KOPT-K1 (cell line): ENCODE data around the gene KIAA1671.

Experiments used
- H3K27ac ChIP-seq: fragments of 200-600 bp; sonication (generic); 2 replicates; pipeline ENCODE4 v1.5.1; 2016; ENCODE audit warnings: antibody characterized with exemption, mild to moderate bottlenecking, low read depth, low read length; ENCODE audit not compliant: poor library complexity, severe bottlenecking
- H3K36me3 ChIP-seq: fragments of 200-600 bp; sonication (generic); 2 replicates; pipeline ENCODE4 v1.5.1; 2017; ENCODE audit warnings: antibody characterized with exemption, mild to moderate bottlenecking, low read length, moderate library complexity; ENCODE audit not compliant: insufficient read depth
- H3K9me3 ChIP-seq: fragments of 200-600 bp; sonication (generic); 2 replicates; pipeline ENCODE4 v1.5.1; 2017; ENCODE audit warnings: antibody characterized with exemption, low read length, mild to moderate bottlenecking; ENCODE audit not compliant: insufficient read depth, poor library complexity, severe bottlenecking

Gene KIAA1671

DNA sequence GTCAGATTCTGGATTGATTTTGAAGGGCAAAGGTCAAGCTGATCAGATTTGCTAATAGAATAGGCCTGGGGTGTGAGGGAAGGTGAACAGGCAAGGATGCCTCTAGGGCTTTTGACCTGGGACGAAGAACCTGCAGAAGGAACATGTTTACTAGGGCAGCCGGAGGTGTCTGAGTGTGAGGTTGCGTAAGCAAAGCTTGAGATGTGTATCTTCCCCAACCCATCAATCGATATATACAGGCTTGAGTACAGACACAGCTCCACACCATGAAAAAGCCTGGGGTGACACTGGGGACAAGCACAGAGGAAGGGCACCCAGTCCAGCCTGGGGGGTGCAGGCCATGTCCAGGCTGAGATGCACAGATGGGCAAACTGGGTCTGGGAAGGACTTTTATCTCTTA lies 7.1 kb upstream of the KIAA1671 start:
- Histone ChIP-seq H3K36me3 (no peaks in the 10 kb centered on the region), H3K9me3 (no peaks in the 10 kb centered on the region), H3K27ac (no peak overlapping the region)

DNA sequence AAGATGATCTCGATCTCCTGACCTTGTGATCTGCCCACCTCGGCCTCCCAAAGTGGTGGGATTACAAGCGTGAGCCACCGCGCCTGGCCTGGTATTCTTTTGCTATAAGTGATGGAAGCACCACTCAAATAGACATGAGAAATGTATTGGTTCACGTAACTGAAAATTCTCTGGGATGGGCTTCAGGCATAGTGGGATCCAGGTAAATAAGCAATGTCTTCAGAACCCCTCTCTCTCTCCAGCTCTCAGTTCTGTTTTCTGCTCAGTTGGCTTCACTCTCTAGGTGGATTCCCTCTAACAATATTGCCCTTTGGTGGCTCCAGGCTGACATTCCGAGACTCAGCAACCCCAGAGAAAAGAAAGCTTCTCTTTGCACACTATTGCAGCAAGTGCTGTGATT lies 5.1 kb upstream of the KIAA1671 start:
- Histone ChIP-seq H3K9me3 (peaks cover 6% of the 10 kb centered on the region), H3K36me3 (no peaks in the 10 kb centered on the region), H3K27ac (no peak overlapping the region)

DNA sequence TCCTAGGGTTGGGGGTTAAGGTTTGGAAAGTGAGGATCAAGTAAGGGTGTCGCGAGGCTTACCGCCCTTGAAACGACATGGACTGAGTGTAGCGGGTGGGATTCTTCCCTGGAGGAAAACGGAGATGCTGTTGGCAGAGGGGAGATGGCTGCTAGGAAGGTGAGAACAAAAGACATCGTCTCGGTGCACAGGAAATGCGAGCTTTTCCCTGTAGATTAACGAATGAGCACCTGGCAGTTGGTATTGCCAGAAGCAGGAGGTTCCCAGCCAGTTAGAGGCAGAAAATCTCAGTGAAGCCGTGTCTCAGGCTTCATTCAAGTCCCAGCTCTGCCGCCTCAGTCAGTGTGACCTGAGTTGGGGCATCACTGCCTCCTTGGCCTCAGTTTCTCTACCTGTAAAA lies 4.6 kb upstream of the KIAA1671 start:
- Histone ChIP-seq H3K9me3 (peaks cover 10% of the 10 kb centered on the region), H3K27ac (no peak overlapping the region), H3K36me3 (no peaks in the 10 kb centered on the region)

DNA sequence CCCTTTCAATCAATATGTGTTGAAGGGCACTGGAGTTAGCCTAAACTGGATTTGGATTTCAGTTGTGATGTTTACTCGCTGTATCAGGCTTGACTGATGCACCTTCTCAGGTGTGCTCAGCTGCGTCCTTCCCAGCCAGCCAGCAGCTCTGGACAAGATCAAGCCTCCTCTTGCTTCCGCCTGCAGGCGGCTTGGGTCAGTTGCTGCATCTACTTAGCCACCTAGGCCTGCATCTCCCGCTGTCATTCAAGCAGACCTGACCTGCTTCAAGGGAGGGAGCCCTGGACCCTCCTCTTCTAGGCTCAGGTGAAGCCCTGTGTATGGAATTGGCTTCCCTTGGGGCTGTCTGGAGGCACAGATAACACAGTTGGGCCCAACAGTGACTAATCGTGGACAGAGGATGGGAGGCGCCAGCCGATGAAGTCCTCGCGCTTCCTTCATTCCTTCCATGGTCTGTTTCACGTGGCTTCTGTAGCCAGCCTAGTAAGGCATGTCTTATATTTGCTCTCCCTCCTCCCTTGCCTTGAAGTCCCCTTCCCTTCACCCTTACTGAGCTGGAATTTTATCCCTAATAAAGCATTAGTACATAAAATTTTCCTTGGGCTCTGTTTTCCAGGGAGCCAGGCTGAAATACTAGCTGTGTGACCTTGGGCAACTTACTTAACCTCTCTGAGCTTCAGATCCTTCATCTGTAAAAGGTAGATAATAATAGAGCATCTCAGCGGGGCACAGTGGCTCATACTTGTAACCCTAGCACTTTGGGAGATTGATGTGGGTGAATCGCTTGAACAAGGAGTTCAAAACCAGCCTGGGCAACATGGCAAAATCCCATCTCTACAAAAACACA lies 3.9 kb upstream of the KIAA1671 start:
- Histone ChIP-seq H3K36me3 (no peaks in the 10 kb centered on the region), H3K9me3 (peaks cover 10% of the 10 kb centered on the region), H3K27ac (no peak overlapping the region)

DNA sequence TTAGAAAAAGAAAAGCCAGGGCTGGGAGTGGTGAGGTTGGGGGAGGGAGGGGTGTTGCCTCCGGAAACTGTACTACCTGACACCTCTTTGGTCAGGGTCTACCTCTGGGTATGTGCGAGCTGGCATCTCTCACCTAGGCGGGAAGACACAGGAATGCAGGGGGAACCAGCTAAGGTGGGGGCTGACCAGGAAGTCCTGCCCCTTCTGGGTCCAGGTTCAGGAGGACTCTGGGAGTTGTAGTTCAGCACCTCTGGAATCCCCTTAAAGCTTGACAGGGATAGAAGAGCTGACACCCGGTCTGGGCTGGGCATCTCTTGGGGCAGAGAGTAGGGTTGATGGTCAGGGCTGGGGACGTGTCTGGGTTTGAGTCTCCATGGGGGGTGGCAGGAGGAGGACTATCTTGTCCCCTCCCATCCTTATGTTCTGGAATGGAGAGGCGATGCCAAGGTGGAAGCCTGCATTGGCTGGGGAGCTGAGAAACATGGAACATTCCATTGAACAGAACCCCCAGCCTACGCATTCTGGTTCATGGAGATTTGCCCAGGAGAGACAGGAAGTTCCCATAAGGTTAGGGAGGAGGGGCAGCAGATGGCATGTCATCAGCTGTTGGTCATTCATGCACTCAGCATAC lies 2.1 kb upstream of the KIAA1671 start:
- peaks cover 10% of the 10 kb centered on the region for H3K9me3 ChIP-seq
- H3K27ac ChIP-seq = no peak overlapping the region
- no peaks in the 10 kb centered on the region for H3K36me3 ChIP-seq

DNA sequence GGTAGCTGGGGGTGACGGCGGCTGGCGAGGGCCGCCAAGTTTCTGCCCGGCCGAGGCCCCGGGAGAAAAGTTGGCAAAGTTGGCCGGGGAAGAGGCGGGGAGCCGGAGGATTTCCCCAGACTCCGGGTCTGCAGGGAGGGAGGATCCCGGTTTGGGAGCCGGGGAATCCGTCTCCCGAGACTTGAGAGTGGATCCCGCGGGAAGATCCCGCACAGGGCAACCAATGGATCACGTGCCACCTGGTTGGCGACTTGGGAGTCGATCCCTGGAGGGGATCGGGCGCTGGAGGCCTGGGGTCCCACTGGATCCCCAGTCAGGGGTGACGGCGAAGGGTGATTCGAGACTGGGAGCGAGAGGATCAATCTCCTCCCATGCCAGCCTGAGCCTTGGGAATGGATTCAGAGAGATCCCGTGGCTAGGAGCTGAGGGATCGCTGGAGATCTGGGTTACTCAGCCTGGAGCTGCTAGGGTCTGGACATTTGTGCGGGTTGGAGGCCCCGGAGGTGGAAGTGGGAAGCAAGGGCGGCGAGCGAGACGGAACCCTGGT lies 394 bp downstream of the KIAA1671 start:
- peaks cover 10% of the 10 kb centered on the region for H3K9me3 ChIP-seq
- H3K27ac ChIP-seq = no peak overlapping the region
- no peaks in the 10 kb centered on the region for H3K36me3 ChIP-seq

DNA sequence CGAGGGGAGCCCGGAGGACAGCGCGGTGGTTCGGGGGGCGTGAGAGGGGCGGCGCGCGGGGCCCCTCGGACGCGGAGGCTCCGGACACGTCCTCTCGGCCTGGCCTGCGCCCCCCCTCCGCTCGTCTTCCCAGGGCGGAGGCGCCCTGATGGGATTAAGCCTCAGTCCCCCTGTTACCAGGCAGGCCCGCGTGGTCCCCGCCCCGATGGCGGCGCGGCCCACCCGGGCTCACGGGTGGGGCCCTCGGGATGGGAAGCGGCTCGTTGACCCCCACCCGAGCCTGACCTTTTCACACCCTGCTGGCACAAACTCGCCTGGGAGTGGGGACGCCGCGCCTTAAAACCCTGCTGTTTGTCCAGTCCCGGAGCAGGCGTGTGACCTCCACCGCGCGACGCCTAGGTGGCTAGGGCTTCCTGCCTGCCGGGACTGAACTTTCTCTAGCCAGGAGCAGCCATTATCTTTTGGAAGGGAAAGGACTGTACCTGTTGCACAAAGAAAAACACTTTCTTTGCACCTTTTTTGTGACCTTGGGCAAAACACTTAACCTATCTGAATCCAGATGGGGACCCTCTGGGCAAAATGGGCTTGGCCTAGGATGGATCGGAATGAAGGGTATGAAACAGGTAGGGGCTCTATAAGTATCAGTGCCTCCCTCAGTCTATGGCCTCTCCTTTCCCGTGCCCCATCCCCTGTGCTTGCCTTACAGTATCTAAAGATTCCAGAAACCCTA lies 1.0 kb downstream of the KIAA1671 start:
- Histone ChIP-seq H3K27ac (no peak overlapping the region), H3K36me3 (no peaks in the 10 kb centered on the region), H3K9me3 (peaks cover 10% of the 10 kb centered on the region)

DNA sequence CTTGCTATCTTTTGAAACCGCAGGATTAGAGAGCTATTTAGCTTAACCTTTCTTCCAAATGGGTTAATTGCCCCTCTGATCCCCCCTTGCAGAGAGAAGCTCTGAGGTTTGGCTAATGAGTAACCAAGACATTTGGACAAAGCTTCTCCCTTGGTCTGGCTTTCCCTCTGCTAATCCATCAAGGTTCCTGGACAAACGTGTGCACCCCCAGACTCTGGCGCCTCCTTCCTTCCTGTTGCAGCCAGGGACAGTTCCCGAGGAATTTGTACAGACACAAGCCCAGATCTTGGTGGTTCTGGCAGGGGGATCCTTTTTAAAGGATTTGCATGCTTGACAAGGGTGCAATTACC lies 1.6 kb downstream of the KIAA1671 start:
- H3K27ac ChIP-seq = no peak overlapping the region
- H3K36me3 ChIP-seq = no peaks in the 10 kb centered on the region
- H3K9me3 ChIP-seq = peaks cover 10% of the 10 kb centered on the region

DNA sequence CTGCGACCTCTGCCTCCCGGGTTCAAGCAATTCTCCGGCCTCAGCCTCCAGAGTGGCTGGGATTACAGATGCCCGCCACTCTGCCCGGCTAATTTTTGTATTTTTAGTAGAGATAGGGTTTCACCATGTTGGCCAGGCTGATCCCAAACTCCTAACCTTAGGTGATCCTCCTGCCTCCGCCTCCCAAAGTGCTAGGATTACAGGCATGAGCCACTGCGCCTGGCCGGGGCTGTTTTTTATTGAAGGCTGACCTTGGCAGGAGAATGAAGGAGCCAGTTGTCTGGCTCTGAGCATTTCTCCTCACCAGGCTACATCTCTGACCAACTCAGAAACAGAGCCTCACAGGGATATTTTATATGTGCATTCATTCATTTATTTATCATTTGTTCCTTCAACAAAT lies 2.3 kb downstream of the KIAA1671 start:
- peaks cover 10% of the 10 kb centered on the region for H3K9me3 ChIP-seq
- H3K27ac ChIP-seq = no peak overlapping the region
- no peaks in the 10 kb centered on the region for H3K36me3 ChIP-seq

DNA sequence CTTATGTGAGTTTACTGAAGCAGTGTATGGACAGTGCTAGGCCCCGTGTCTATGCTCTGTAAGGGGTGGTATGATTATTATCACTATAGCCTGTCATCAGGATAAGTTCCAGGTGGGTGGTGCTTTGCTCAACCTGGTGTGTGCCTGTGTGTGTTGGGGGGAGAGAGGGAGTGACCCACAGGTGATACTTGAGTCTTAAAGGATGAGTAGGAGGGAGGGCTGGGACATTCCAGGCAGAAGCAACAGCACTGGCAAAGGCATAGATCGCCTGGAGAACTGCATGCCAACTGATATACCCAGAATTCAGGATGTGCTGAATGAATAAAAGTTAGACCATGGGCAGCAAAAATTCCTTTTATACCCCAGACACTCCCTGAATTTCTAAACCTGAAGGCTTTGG lies 4.5 kb downstream of the KIAA1671 start:
- Histone ChIP-seq H3K36me3 (no peaks in the 10 kb centered on the region), H3K27ac (no peak overlapping the region), H3K9me3 (peaks cover 8% of the 10 kb centered on the region)

DNA sequence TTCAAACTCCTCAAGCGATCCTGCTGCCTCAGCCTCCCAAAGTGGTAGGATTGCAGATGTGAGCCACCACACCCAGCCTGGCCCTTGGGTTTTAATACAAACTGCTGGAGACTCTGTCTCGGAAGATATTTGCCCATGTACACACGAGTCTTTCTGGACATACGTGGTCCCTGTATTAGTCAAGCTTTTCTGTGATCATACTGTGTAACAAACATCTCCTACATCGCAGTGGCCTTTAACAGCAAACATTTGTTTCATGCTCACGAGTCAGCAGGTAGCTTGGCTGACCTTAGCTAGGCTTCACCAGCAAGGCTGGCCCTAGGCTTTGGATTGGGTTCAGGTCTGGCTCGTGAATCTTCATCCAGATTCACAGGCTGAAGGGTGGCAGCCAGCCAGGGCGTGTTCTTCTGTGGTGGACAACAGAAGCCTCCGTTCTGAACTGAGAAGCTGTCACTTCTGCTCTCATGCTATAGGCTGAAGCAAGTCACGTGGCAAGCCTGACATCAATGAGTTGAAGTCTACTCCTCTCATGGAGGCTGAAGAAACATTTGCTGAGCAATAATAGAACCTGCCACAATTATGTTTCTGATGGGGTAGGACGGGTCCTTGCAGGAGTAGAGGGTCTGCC lies 8.8 kb downstream of the KIAA1671 start:
- H3K36me3 ChIP-seq = no peaks in the 10 kb centered on the region
- no peaks in the 10 kb centered on the region for H3K9me3 ChIP-seq
- no peak overlapping the region for H3K27ac ChIP-seq

DNA sequence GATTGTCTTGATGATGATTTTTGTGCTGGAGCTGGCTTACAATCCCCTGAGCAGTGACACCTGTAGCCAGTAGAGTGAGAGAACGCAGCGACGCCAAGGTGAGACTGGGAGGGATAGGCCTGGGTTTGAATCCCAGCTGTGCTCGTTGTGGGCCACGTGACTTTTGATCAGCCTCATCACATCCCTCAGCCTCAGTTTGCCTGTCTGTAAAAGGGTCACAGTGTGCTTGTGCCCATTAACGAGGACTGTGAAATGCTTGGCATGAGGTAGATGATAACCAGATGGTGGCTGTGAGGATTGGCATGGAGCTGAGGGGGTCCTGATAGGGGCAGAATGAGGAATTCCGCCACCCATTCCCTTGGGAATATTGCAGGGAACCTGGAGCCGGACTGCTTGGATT lies 9.6 kb downstream of the KIAA1671 start:
- Histone ChIP-seq H3K9me3 (no peaks in the 10 kb centered on the region), H3K27ac (no peak overlapping the region), H3K36me3 (no peaks in the 10 kb centered on the region)

DNA sequence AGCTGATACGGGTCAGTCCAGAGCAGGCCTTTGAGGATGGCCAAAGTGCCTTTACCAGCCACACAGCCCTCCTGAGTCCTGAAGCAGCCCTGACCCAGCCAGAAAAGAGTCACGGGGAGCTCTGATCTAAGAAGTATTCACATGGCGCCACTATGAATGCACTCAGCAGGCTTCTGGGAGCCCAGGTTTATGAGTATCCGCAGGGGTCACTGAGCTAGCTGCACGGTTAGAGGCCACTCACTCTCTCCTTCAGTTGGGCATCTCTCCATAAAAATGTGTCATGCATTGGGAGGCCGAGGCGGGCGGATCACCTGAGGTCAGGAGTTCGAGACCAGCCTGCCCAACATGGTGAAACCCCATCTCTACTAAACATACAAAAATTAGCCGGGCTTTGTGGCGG lies 10.3 kb downstream of the KIAA1671 start:
- no peak overlapping the region for H3K27ac ChIP-seq
- no peaks in the 10 kb centered on the region for H3K9me3 ChIP-seq
- H3K36me3 ChIP-seq = no peaks in the 10 kb centered on the region

DNA sequence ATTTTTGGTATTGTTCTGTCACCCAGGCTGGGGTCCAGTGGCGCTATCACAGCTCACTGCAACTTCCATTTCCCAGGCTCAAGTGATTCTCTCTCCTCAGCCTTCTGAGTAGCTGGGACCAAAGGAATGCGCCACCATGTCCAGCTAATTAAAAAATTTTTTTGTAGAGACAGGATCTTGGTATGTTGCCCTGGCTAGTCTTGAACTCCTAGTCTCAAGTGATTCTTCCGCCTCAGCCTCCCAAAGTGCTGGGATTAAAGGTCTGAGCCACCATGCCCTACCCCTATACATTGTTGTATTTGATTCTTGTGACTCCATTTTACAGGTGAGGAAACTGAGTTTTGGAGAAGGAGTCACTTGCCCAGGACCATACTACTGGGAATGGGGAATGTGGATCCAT lies 11.9 kb downstream of the KIAA1671 start:
- Histone ChIP-seq H3K36me3 (no peaks in the 10 kb centered on the region), H3K27ac (no peak overlapping the region), H3K9me3 (no peaks in the 10 kb centered on the region)
